IMR-90 (cell line): ENCODE results near the gene CHN2. TPM values are rescaled to one million over a fixed set of nuclear protein-coding genes. Genes with fewer than 3 reads are reported as not detected.

Source experiments
- ATAC-seq: fragments of 200-7000 bp; cut with Tn5 transposase; 2 replicates; pipeline ENCODE4 v1.9.1; 2020; ENCODE audit warnings: low read depth, mild to moderate bottlenecking, moderate library complexity
- BruUV-seq: library from RNA; stranded (reverse); fragments of 400-500 nt; replicated peaks from 2 replicates; lab custom pipeline; 2021; lab: Mats Ljungman, UMichigan
- CTCF ChIA-PET: fragments of 300-600 bp; formaldehyde crosslinking; extraction: SDS; loops from one replicate; lab custom pipeline; 2021; ENCODE audit warnings: antibody characterized with exemption; lab: Yijun Ruan, JAX
- POLR2A ChIA-PET: fragments of 300-600 bp; sonication (Branson Sonifier 250); formaldehyde crosslinking; loops from one replicate; lab custom pipeline; 2022; ENCODE audit warnings: antibody characterized with exemption; ENCODE audit not compliant: unreplicated experiment; lab: Charles Lee
- DNase-seq: peaks from one replicate; pipeline ENCODE4 v3.0.0; 2013
- H2AFZ ChIP-seq: replicated peaks from 2 replicates; pipeline ENCODE3; 2013; ENCODE audit warnings: low read length, mild to moderate bottlenecking; ENCODE audit not compliant: poor library complexity
- H2AK5ac ChIP-seq: 2 replicates; pipeline ENCODE4 v1.6.1; 2013; ENCODE audit warnings: low read depth, low read length, inconsistent platforms
- H2AK9ac ChIP-seq: replicated peaks from 2 replicates; pipeline ENCODE3; 2013; ENCODE audit warnings: mild to moderate bottlenecking, low read depth, low read length, moderate library complexity; ENCODE audit not compliant: poor library complexity
- H2BK120ac ChIP-seq: 2 replicates; pipeline ENCODE4 v1.6.1; 2013; ENCODE audit warnings: low read depth, low read length, inconsistent platforms
- H2BK15ac ChIP-seq: 3 replicates; pipeline ENCODE4 v1.6.1; 2013; ENCODE audit warnings: low read depth, low read length, inconsistent platforms
- H2BK20ac ChIP-seq: 2 replicates; pipeline ENCODE4 v1.6.1; 2013; ENCODE audit warnings: low read depth, mild to moderate bottlenecking, inconsistent platforms, low read length, moderate library complexity
- H2BK5ac ChIP-seq: 2 replicates; pipeline ENCODE4 v1.6.1; 2013; ENCODE audit warnings: mild to moderate bottlenecking, low read depth, low read length, inconsistent platforms; ENCODE audit not compliant: poor library complexity, severe bottlenecking
- H3K14ac ChIP-seq: replicated peaks from 2 replicates; pipeline ENCODE4 v1.6.1; 2013; ENCODE audit warnings: low read depth, low read length, inconsistent platforms
- H3K18ac ChIP-seq: 2 replicates; pipeline ENCODE4 v1.6.1; 2013; ENCODE audit warnings: low read depth, low read length, control low read depth
- H3K23ac ChIP-seq: 2 replicates; pipeline ENCODE4 v1.6.1; 2013; ENCODE audit warnings: low read depth, low read length, inconsistent platforms
- H3K27ac ChIP-seq: 2 replicates; pipeline ENCODE4 v1.5.1; 2013; ENCODE audit warnings: mild to moderate bottlenecking, control low read depth, low read length; ENCODE audit not compliant: insufficient read depth
- H3K27me3 ChIP-seq: 2 replicates; pipeline ENCODE4 v1.6.1; 2013; ENCODE audit warnings: low read length; ENCODE audit not compliant: control insufficient read depth, insufficient read depth
- H3K36me3 ChIP-seq: 2 replicates; pipeline ENCODE4 v1.6.1; 2013; ENCODE audit warnings: low read length, mixed read lengths; ENCODE audit not compliant: control insufficient read depth, insufficient read depth
- H3K4ac ChIP-seq: 2 replicates; pipeline ENCODE4 v1.6.1; 2013; ENCODE audit warnings: low read depth, low read length, inconsistent platforms
- H3K4me1 ChIP-seq: 2 replicates; pipeline ENCODE4 v1.6.1; 2013; ENCODE audit warnings: low read length, mixed read lengths; ENCODE audit not compliant: control insufficient read depth, insufficient read depth
- H3K4me2 ChIP-seq: 2 replicates; pipeline ENCODE4 v1.6.1; 2013; ENCODE audit warnings: low read depth, mild to moderate bottlenecking, control low read depth, low read length, moderate library complexity
- H3K4me3 ChIP-seq: 2 replicates; pipeline ENCODE4 v1.5.1; 2013; ENCODE audit warnings: low read depth, mild to moderate bottlenecking, control low read depth, low read length, moderate library complexity; ENCODE audit not compliant: insufficient read depth
- H3K56ac ChIP-seq: 2 replicates; pipeline ENCODE4 v1.6.1; 2013; ENCODE audit warnings: low read length, inconsistent platforms; ENCODE audit not compliant: insufficient read depth; ENCODE audit errors: extremely low read depth
- H3K79me1 ChIP-seq, 2 experiments: 2 replicates each; pipeline ENCODE4 v1.6.1; 2013; ENCODE audit warnings: low read length in 2 of 2, inconsistent platforms in 1 of 2, low read depth in 1 of 2
- H3K9ac ChIP-seq: 2 replicates; pipeline ENCODE4 v1.6.1; 2013; ENCODE audit warnings: low read depth, low read length, control low read depth
- H3K9me1 ChIP-seq: 2 replicates; pipeline ENCODE4 v1.6.1; 2013; ENCODE audit warnings: low read length, inconsistent platforms; ENCODE audit not compliant: insufficient read depth
- H3K9me3 ChIP-seq: 2 replicates; pipeline ENCODE4 v1.6.1; 2013; ENCODE audit warnings: low read length; ENCODE audit not compliant: control insufficient read depth, insufficient read depth
- H4K20me1 ChIP-seq: 2 replicates; pipeline ENCODE4 v1.6.1; 2013; ENCODE audit warnings: low read length, inconsistent platforms; ENCODE audit not compliant: insufficient read depth
- H4K5ac ChIP-seq: 2 replicates; pipeline ENCODE4 v1.6.1; 2013; ENCODE audit warnings: mild to moderate bottlenecking, low read depth, low read length, control low read depth
- H4K8ac ChIP-seq, 2 experiments: 2 replicates each; pipeline ENCODE4 v1.6.1; 2013; ENCODE audit warnings: low read depth in 2 of 2, low read length in 2 of 2, control low read depth in 1 of 2, inconsistent platforms in 1 of 2
- H4K91ac ChIP-seq: 2 replicates; pipeline ENCODE4 v1.6.1; 2013; ENCODE audit warnings: low read depth, low read length, inconsistent platforms; ENCODE audit not compliant: insufficient read depth
- MAFK ChIP-seq: IDR thresholded peaks from 2 replicates; pipeline ENCODE4 v1.6.1; 2012; ENCODE audit warnings: low read depth, low read length, improper control_type of control experiment
- MAZ ChIP-seq: IDR thresholded peaks from 2 replicates; pipeline ENCODE4 v1.6.1; 2012; ENCODE audit warnings: low read depth, mild to moderate bottlenecking, low read length, improper control_type of control experiment, moderate library complexity, borderline replicate concordance
- NFE2L2 ChIP-seq: fragments of 150-350 bp; IDR thresholded peaks from 2 replicates; pipeline ENCODE4 v1.6.1; 2016; ENCODE audit warnings: low read depth, mild to moderate bottlenecking, low read length
- POLR2A ChIP-seq: IDR thresholded peaks from 2 replicates; pipeline ENCODE4 v1.6.1; 2012; ENCODE audit warnings: mild to moderate bottlenecking, low read depth, low read length
- RAD21 ChIP-seq: IDR thresholded peaks from 2 replicates; pipeline ENCODE4 v1.6.1; 2012; ENCODE audit warnings: low read length, improper control_type of control experiment
- RFX5 ChIP-seq: IDR thresholded peaks from 2 replicates; pipeline ENCODE4 v1.8.0; 2012; ENCODE audit warnings: low read depth, mild to moderate bottlenecking, low read length, moderate library complexity
- SMC3 ChIP-seq: fragments of 150-350 bp; IDR thresholded peaks from 2 replicates; pipeline ENCODE4 v1.6.1; 2016; ENCODE audit warnings: low read depth, mild to moderate bottlenecking, antibody characterized with exemption, low read length, moderate library complexity
- USF2 ChIP-seq: fragments of 150-350 bp; IDR thresholded peaks from 2 replicates; pipeline ENCODE4 v1.6.1; 2017; ENCODE audit warnings: mild to moderate bottlenecking, antibody characterized with exemption, low read length, low read depth
- WGBS, 2 experiments: methylation state at CpG; one replicate each; pipeline versions ENCODE4 v1.1.5 to v1.1.7; 2013; ENCODE audit warnings: missing lambda C conversion rate in 2 of 2; ENCODE audit not compliant: insufficient read length in 1 of 2; ENCODE audit errors: extremely low coverage in 2 of 2; 5-methylcytosine and 5-hydroxymethylcytosine counted together
- dilution Hi-C: fragments of 300-500 bp; cut with HindIII; formaldehyde crosslinking; loops from one replicate; pipeline ENCODE4 v1.14.3; 2018; ENCODE audit warnings: low sequenced_read_pairs; ENCODE audit not compliant: unreplicated experiment
- in situ Hi-C: fragments of 300-500 bp; cut with MboI; formaldehyde crosslinking; loops from 3 replicates; pipeline ENCODE4 v1.14.3; 2019; ENCODE audit warnings: low sequenced_read_pairs, inconsistent platforms, mixed read lengths
- intact Hi-C: fragments of 100-400 bp; cut with micrococcal nuclease; formaldehyde crosslinking; loops from 2 replicates; pipeline ENCODE4 v1.10.0; 2022
- polyA plus RNA-seq, 3 experiments: library from polyadenylated mRNA; depleted of rRNA; stranded (reverse); fragments of >200 nt; gene quantifications; 2 replicates each; pipeline ENCODE4 v1.2.3, GENCODE V29; 2012; ENCODE audit warnings: low replicate concordance in 1 of 3
- total RNA-seq: library from RNA; depleted of rRNA; stranded (reverse); fragments of >200 nt; gene quantifications from 2 replicates; pipeline ENCODE4 v1.2.3, GENCODE V29; 2012

Gene CHN2
- total and polyA plus RNA-seq, 2 of the 4 experiments (the other 2 are of a cell fraction) = not detected

- no peaks in the 10 kb centered on the region for H3K4me1 ChIP-seq
- H3K56ac ChIP-seq = no peak overlapping the region
- no peaks in the 10 kb centered on the region; the same call in 1 of the 2 replicates for H3K27me3 ChIP-seq
- H3K27ac ChIP-seq = no peak overlapping the region
- in situ Hi-C loops (no loop called here), intact Hi-C loops (no loop called here), dilution Hi-C loops (no loop called here)
- H2AFZ ChIP-seq = no peak overlapping the region
- ATAC-seq (no peak), DNase-seq (no peak)
- H4K5ac ChIP-seq = no peak overlapping the region
- H2BK5ac ChIP-seq = no peak overlapping the region
- H2BK20ac ChIP-seq = no peak overlapping the region
- H4K20me1 ChIP-seq = no peaks in the 10 kb centered on the region
- no peak overlapping the region for H2BK120ac ChIP-seq
- H2AK5ac ChIP-seq = no peak overlapping the region
- H3K36me3 ChIP-seq = no peaks in the 10 kb centered on the region
- BruUV-seq = no TSS peak
- H3K14ac ChIP-seq = no peak overlapping the region
- no peak overlapping the region for H4K91ac ChIP-seq
- WGBS, 2 experiments = no CpG with 5 or more reads among the region's 2 CpGs
- H3K9me1 ChIP-seq = no peaks in the 10 kb centered on the region
- no peak overlapping the region for H3K23ac ChIP-seq
- H3K4me3 ChIP-seq = no peak overlapping the region
- POLR2A ChIA-PET = no interaction called here
- no peaks in the 10 kb centered on the region for H3K79me1 ChIP-seq
- no peak overlapping the region for H3K4me2 ChIP-seq
- H3K9me3 ChIP-seq = no peaks in the 10 kb centered on the region
- no peak overlapping the region for H2AK9ac ChIP-seq
- TF ChIP-seq POLR2A (no peak), NFE2L2 (no peak), RAD21 (no peak), MAFK (no peak), RFX5 (no peak), SMC3 (no peak), MAZ (no peak), USF2 (no peak)
- H3K18ac ChIP-seq = no peak overlapping the region
- H4K8ac ChIP-seq = no peak overlapping the region
- CTCF ChIA-PET = no interaction called here
- no peak overlapping the region for H2BK15ac ChIP-seq
- no peak overlapping the region for H3K4ac ChIP-seq
- H3K9ac ChIP-seq = no peak overlapping the region
These were observed 189.7 kb downstream of the CHN2 start for GRCh38 chr7:29384277-29384676.
